Right lobe of liver (tissue), 4 donors: ENCODE data around the gene GPR31.

Experiments
- POLR2A ChIP-seq: fragments of 450-650 bp; IDR thresholded peaks from one replicate; pipeline ENCODE4 v1.6.1; 2017; ENCODE audit warnings: antibody characterized with exemption, mild to moderate bottlenecking
- TF ChIP-seq, protein P1 (sequence below), 4 donors: fragments of 200-600 bp in 3 of 4; fragments of 450-650 bp in 1 of 4; IDR thresholded peaks; one replicate each; pipeline versions ENCODE4 v1.5.1 to v1.8.0; 2016 to 2022; ENCODE audit warnings: antibody characterized with exemption in 4 of 4, mild to moderate bottlenecking in 2 of 4
- donor health status: DM: no; HTN: no; CAD: no.
- donor health status: DM: no; HTN: no; CAD: no.
- donor health status: DM: no; HTN: yes; CAD: no.

DNA sequence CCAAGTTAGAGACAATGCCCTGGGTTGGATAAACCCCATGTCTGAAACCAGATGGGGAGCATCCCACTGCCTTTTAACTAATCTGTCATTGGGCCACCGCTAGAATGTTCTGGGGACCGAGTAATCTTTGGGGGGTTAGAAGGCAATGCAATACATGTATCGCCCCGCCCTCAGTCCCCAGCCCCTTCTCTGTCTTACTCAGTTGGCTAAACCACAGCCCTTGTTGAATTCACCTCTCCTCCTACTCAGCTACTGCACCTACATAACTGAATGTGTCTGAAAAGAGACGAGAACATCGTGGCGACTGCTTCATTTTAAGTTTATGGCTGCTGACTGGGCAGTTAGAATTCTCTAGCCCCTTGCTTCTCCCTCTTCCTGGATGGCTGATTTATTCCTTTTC, 50.0 kb downstream of the GPR31 start:
- TF ChIP-seq, protein P1, sequence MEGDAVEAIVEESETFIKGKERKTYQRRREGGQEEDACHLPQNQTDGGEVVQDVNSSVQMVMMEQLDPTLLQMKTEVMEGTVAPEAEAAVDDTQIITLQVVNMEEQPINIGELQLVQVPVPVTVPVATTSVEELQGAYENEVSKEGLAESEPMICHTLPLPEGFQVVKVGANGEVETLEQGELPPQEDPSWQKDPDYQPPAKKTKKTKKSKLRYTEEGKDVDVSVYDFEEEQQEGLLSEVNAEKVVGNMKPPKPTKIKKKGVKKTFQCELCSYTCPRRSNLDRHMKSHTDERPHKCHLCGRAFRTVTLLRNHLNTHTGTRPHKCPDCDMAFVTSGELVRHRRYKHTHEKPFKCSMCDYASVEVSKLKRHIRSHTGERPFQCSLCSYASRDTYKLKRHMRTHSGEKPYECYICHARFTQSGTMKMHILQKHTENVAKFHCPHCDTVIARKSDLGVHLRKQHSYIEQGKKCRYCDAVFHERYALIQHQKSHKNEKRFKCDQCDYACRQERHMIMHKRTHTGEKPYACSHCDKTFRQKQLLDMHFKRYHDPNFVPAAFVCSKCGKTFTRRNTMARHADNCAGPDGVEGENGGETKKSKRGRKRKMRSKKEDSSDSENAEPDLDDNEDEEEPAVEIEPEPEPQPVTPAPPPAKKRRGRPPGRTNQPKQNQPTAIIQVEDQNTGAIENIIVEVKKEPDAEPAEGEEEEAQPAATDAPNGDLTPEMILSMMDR (IDR thresholded peaks at IDR 0.05) = no peak
- TF ChIP-seq POLR2A = no peak
